GM19239 (cell line): ENCODE data around the gene DIAPH3.

Experiments used
- DNase-seq: peaks from one replicate; pipeline ENCODE4 v3.0.0; 2011; ENCODE audit warnings: low spot score; ENCODE audit not compliant: insufficient read length
- FAIRE-seq: peaks from 2 replicates; lab custom pipeline; 2011; peaks lifted over from hg19 to GRCh38; lab: Jason Lieb, UNC

The DIAPH3 gene

GRCh38 chr13:59888408-59888807, 275.3 kb downstream of the DIAPH3 start:
- no peak for FAIRE-seq
- no peak for DNase-seq

- FAIRE-seq (no peak), DNase-seq (no peak)
Observed at GRCh38 chr13:59885076-59885475, 278.7 kb downstream of the DIAPH3 start.

DNA sequence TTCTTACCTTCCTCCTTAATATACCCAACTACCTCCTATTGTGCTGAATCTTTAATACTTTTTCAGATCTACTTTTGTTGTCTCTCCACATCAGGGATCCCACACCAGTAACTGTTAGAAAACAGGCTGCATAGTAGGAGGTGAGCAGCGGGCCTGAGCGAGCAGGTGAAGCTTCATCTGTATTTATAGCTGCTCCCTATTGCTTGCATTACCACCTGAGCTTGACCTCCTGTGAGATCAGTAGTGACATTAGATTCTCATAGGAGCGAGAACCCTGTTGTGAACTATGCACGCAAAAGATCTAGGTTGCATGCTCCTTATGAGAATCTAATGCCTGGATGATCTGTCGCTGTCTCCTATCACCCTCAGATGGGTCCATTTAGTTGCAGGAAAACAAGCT, 279.8 kb downstream of the DIAPH3 start:
- FAIRE-seq: no peak
- DNase-seq: no peak

GRCh38 chr13:59880468-59880867, 283.3 kb downstream of the DIAPH3 start:
- FAIRE-seq: no peak
- DNase-seq: no peak

GRCh38 chr13:59879281-59879680, 284.4 kb downstream of the DIAPH3 start:
- DNase-seq: no peak
- no peak for FAIRE-seq

DNA sequence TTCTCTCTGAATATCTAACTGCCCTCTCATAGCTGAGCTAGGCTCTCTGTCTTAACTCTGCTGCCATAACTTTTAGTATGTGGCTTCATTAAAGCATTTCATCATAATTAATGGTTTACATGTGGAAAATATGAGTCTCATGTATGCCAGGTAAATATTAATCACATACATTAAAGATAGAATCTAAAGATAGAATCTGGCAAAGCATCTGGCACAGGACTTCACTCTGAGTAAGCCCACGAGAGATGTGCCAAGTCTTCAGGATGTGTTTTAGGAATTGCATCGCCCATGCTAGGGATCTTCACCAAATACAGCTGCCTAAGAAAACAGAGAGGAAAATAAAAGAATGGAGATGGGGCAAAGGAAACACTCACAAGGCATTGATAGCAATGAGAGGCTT, 285.8 kb downstream of the DIAPH3 start:
- FAIRE-seq: no peak
- no peak for DNase-seq

GRCh38 chr13:59874973-59875372, 288.8 kb downstream of the DIAPH3 start:
- peak; percentile 47 for FAIRE-seq
- no peak for DNase-seq

GRCh38 chr13:59873856-59874255, 289.9 kb downstream of the DIAPH3 start:
- FAIRE-seq: peak; percentile 58
- DNase-seq: no peak

- FAIRE-seq (no peak), DNase-seq (no peak)
Observed at GRCh38 chr13:59873309-59873708, 290.4 kb downstream of the DIAPH3 start.

DNA sequence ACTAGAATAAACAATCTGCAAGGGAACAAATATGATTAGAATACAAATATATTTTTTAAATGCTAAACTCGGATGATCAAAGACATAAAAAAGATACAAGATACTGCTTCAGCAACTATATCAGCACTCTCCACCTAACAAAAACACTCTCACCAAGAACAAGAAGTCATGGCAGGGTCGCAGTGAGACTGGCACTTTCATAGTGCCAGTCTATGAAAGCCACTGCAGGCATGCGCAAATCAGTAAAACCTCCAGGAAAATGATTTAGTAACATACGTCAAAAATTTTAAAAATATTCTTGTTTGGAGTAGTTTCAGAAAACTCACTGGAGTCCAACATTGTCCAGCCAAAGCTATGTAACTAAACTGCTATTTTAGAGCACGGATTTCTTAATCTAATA, 295.9 kb downstream of the DIAPH3 start:
- DNase-seq (no peak), FAIRE-seq (no peak)

DNA sequence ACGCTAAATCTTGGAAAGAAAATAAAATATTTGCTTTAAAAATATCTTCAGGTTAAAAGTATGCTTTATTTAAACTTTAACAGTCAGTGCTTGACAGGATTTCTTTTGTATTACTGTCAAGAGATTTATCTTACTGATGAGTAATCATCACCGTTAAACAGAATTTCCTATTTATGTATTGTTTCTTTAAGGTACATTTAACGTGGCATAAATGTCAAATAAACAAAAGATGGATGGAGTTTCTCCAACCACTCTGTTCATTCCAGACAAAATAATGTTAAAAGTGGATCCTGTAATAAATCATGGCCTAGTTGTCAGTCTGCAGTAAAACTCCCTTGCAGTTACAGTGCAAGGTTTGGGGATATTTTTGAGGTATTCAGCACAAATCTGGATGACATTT, 298.3 kb downstream of the DIAPH3 start:
- DNase-seq: no peak
- FAIRE-seq: no peak

GRCh38 chr13:59863621-59864020, 300.1 kb downstream of the DIAPH3 start:
- DNase-seq (no peak), FAIRE-seq (no peak)

DNA sequence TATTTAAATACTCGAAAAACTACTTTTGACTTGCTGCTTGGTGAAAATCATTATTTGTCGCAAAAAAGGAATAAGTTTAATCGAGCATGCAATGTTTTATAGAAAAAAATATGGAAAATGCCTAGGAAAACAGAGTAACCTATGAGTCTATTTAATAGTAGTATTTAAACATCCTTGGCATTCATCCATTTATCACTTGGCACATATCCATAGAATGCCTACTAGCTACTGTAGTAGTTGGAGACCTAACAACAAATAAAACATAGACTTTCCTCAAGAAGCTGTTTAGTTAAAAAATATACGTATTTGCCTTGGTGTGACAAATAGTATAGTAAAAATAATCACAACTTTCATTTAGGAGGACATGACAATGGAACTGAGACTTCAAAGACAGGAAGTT, 302.1 kb downstream of the DIAPH3 start:
- DNase-seq: no peak
- FAIRE-seq: no peak

GRCh38 chr13:59856281-59856810, 307.4 kb downstream of the DIAPH3 start:
- FAIRE-seq (no peak), DNase-seq (no peak)

DNA sequence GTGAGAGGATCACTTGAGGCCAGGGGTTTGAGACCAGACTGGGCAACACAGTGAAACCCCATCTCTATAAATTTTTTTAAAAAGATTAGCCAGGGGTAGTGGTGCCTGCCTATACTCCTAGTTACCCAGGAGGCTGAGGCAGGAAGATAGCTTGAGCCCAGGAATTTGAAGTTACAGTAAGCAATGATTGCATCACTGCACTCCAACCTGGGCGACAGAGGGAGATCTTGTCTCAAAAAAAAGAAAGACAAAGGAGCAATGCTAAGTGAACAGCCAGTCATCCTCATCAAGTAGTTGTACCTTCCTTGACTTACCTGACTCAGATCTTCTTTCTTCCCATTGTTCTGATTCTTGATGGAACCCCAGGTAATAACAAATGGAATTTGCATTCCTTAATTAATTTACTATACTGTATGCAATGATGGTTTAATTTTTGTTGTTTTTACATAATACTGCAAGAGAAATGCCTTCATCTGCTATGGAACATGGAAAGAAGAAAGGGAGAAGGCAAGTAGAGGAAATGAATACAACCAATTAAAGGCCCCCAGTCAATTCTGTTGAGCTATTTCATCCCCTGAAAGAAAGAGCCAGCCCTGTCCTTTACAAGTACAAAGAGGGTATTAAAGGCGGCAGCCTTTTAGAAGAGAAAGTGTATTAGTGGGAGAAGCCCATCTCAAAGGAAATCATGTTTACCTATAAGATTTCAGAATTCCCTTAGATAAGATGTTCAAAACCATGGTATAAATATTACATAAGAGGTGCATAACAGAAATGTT, 316.7 kb downstream of the DIAPH3 start:
- DNase-seq (no peak), FAIRE-seq (no peak)

- DNase-seq (no peak), FAIRE-seq (no peak)
Observed at GRCh38 chr13:59843040-59843439, 320.7 kb downstream of the DIAPH3 start.

DNA sequence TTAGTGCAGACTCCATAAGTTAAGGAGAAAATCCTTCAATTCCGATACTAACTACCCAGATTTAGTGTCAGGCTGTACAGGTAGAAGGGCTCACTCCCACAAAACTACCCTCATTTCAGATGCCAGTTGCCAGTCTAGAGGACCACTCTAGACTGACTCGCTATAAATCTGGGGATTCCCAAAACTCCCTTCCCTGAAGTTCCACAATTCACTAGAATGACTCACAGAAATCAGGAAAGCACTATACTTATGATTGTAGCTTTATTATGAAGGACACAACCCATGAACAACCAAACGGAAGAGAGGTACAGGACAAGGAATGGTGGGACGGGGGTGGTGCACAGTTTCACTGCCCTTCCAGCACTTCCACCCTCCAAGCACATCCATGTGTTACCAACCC, 321.2 kb downstream of the DIAPH3 start:
- DNase-seq (no peak), FAIRE-seq (no peak)

GRCh38 chr13:59839186-59839585, 324.5 kb downstream of the DIAPH3 start:
- DNase-seq (no peak), FAIRE-seq (no peak)

DNA sequence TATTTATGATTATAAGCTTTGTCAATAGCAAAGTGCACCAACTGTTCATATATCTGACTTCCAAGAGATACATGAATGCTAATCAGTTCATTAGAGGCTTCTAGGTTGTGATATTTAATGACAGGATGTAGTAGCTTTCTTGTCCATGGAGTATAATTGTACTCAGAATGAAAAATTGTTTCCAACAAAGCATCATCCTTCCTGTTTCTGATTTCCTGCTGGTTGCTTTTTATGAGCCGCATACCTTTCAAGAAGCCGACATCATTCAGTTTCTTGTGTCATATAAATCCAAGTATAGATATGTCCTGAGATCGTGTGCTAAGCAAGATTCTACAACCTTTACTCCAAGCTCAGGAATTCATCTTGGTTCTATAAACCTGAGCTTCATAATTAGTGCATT, 326.6 kb downstream of the DIAPH3 start:
- DNase-seq (no peak), FAIRE-seq (no peak)

DNA sequence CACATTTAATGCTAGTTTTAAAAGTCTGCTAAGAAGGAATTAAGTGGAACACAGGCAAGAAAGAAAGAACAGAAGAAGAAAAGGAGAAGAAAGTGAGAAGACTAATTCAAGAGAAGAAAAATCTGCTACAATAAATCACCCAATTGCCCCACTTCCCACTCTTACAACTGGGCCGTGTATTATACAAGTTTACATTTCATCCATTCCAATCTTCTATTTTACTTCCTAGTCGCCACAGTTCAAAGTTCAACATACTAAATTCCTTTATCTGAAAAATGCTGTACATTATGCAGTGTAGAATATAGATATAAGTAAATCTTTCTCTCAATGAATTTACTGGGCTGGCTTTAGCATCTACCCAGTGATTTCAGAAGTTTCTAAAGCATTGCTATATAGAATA, 328.2 kb downstream of the DIAPH3 start:
- DNase-seq (no peak), FAIRE-seq (no peak)

- DNase-seq (no peak), FAIRE-seq (no peak)
Observed at GRCh38 chr13:59834801-59835200, 328.9 kb downstream of the DIAPH3 start.

- FAIRE-seq (no peak), DNase-seq (no peak)
Observed at GRCh38 chr13:59829690-59830089, 334.0 kb downstream of the DIAPH3 start.
